IMR-90 (cell line): ENCODE results near the gene KCNQ1. TPM values are rescaled to one million over a fixed set of nuclear protein-coding genes. Genes with fewer than 3 reads are reported as not detected.

Experiments used
- ATAC-seq: fragments of 200-7000 bp; cut with Tn5 transposase; 2 replicates; pipeline ENCODE4 v1.9.1; 2020; ENCODE audit warnings: low read depth, mild to moderate bottlenecking, moderate library complexity
- BruUV-seq: library from RNA; stranded (reverse); fragments of 400-500 nt; replicated peaks from 2 replicates; lab custom pipeline; 2021; lab: Mats Ljungman, UMichigan
- CTCF ChIA-PET: fragments of 300-600 bp; formaldehyde crosslinking; extraction: SDS; loops from one replicate; lab custom pipeline; 2021; ENCODE audit warnings: antibody characterized with exemption; lab: Yijun Ruan, JAX
- POLR2A ChIA-PET: fragments of 300-600 bp; sonication (Branson Sonifier 250); formaldehyde crosslinking; loops from one replicate; lab custom pipeline; 2022; ENCODE audit warnings: antibody characterized with exemption; ENCODE audit not compliant: unreplicated experiment; lab: Charles Lee
- DNase-seq: peaks from one replicate; pipeline ENCODE4 v3.0.0; 2013
- H2AFZ ChIP-seq: replicated peaks from 2 replicates; pipeline ENCODE3; 2013; ENCODE audit warnings: low read length, mild to moderate bottlenecking; ENCODE audit not compliant: poor library complexity
- H2AK5ac ChIP-seq: 2 replicates; pipeline ENCODE4 v1.6.1; 2013; ENCODE audit warnings: low read depth, low read length, inconsistent platforms
- H2AK9ac ChIP-seq: replicated peaks from 2 replicates; pipeline ENCODE3; 2013; ENCODE audit warnings: mild to moderate bottlenecking, low read depth, low read length, moderate library complexity; ENCODE audit not compliant: poor library complexity
- H2BK120ac ChIP-seq: 2 replicates; pipeline ENCODE4 v1.6.1; 2013; ENCODE audit warnings: low read depth, low read length, inconsistent platforms
- H2BK15ac ChIP-seq: 3 replicates; pipeline ENCODE4 v1.6.1; 2013; ENCODE audit warnings: low read depth, low read length, inconsistent platforms
- H2BK20ac ChIP-seq: 2 replicates; pipeline ENCODE4 v1.6.1; 2013; ENCODE audit warnings: low read depth, mild to moderate bottlenecking, inconsistent platforms, low read length, moderate library complexity
- H2BK5ac ChIP-seq: 2 replicates; pipeline ENCODE4 v1.6.1; 2013; ENCODE audit warnings: mild to moderate bottlenecking, low read depth, low read length, inconsistent platforms; ENCODE audit not compliant: poor library complexity, severe bottlenecking
- H3K14ac ChIP-seq: replicated peaks from 2 replicates; pipeline ENCODE4 v1.6.1; 2013; ENCODE audit warnings: low read depth, low read length, inconsistent platforms
- H3K18ac ChIP-seq: 2 replicates; pipeline ENCODE4 v1.6.1; 2013; ENCODE audit warnings: low read depth, low read length, control low read depth
- H3K23ac ChIP-seq: 2 replicates; pipeline ENCODE4 v1.6.1; 2013; ENCODE audit warnings: low read depth, low read length, inconsistent platforms
- H3K27ac ChIP-seq: 2 replicates; pipeline ENCODE4 v1.5.1; 2013; ENCODE audit warnings: mild to moderate bottlenecking, control low read depth, low read length; ENCODE audit not compliant: insufficient read depth
- H3K27me3 ChIP-seq: 2 replicates; pipeline ENCODE4 v1.6.1; 2013; ENCODE audit warnings: low read length; ENCODE audit not compliant: control insufficient read depth, insufficient read depth
- H3K36me3 ChIP-seq: 2 replicates; pipeline ENCODE4 v1.6.1; 2013; ENCODE audit warnings: low read length, mixed read lengths; ENCODE audit not compliant: control insufficient read depth, insufficient read depth
- H3K4ac ChIP-seq: 2 replicates; pipeline ENCODE4 v1.6.1; 2013; ENCODE audit warnings: low read depth, low read length, inconsistent platforms
- H3K4me1 ChIP-seq: 2 replicates; pipeline ENCODE4 v1.6.1; 2013; ENCODE audit warnings: low read length, mixed read lengths; ENCODE audit not compliant: control insufficient read depth, insufficient read depth
- H3K4me2 ChIP-seq: 2 replicates; pipeline ENCODE4 v1.6.1; 2013; ENCODE audit warnings: low read depth, mild to moderate bottlenecking, control low read depth, low read length, moderate library complexity
- H3K4me3 ChIP-seq: 2 replicates; pipeline ENCODE4 v1.5.1; 2013; ENCODE audit warnings: low read depth, mild to moderate bottlenecking, control low read depth, low read length, moderate library complexity; ENCODE audit not compliant: insufficient read depth
- H3K56ac ChIP-seq: 2 replicates; pipeline ENCODE4 v1.6.1; 2013; ENCODE audit warnings: low read length, inconsistent platforms; ENCODE audit not compliant: insufficient read depth; ENCODE audit errors: extremely low read depth
- H3K79me1 ChIP-seq, 2 experiments: 2 replicates each; pipeline ENCODE4 v1.6.1; 2013; ENCODE audit warnings: low read length in 2 of 2, inconsistent platforms in 1 of 2, low read depth in 1 of 2
- H3K9ac ChIP-seq: 2 replicates; pipeline ENCODE4 v1.6.1; 2013; ENCODE audit warnings: low read depth, low read length, control low read depth
- H3K9me1 ChIP-seq: 2 replicates; pipeline ENCODE4 v1.6.1; 2013; ENCODE audit warnings: low read length, inconsistent platforms; ENCODE audit not compliant: insufficient read depth
- H3K9me3 ChIP-seq: 2 replicates; pipeline ENCODE4 v1.6.1; 2013; ENCODE audit warnings: low read length; ENCODE audit not compliant: control insufficient read depth, insufficient read depth
- H4K20me1 ChIP-seq: 2 replicates; pipeline ENCODE4 v1.6.1; 2013; ENCODE audit warnings: low read length, inconsistent platforms; ENCODE audit not compliant: insufficient read depth
- H4K5ac ChIP-seq: 2 replicates; pipeline ENCODE4 v1.6.1; 2013; ENCODE audit warnings: mild to moderate bottlenecking, low read depth, low read length, control low read depth
- H4K8ac ChIP-seq, 2 experiments: 2 replicates each; pipeline ENCODE4 v1.6.1; 2013; ENCODE audit warnings: low read depth in 2 of 2, low read length in 2 of 2, control low read depth in 1 of 2, inconsistent platforms in 1 of 2
- H4K91ac ChIP-seq: 2 replicates; pipeline ENCODE4 v1.6.1; 2013; ENCODE audit warnings: low read depth, low read length, inconsistent platforms; ENCODE audit not compliant: insufficient read depth
- BHLHE40 ChIP-seq: fragments of 150-350 bp; IDR thresholded peaks from 2 replicates; pipeline ENCODE4 v1.6.1; 2016; ENCODE audit warnings: mild to moderate bottlenecking, low read depth, low read length
- CEBPB ChIP-seq: IDR thresholded peaks from 2 replicates; pipeline ENCODE4 v1.6.1; 2012; ENCODE audit warnings: low read depth, low read length, improper control_type of control experiment
- CHD1 ChIP-seq: IDR thresholded peaks from 2 replicates; pipeline ENCODE4 v1.6.1; 2012; ENCODE audit warnings: low read depth, low read length, improper control_type of control experiment
- CTCF ChIP-seq: conservative IDR thresholded peaks from 2 replicates; pipeline ENCODE4 v1.5.1; 2012; ENCODE audit warnings: mild to moderate bottlenecking, low read depth, low read length, improper control_type of control experiment
- ELK1 ChIP-seq: fragments of 150-350 bp; IDR thresholded peaks from 2 replicates; pipeline ENCODE4 v1.6.1; 2016; ENCODE audit warnings: low read depth, mild to moderate bottlenecking, low read length, moderate library complexity, borderline replicate concordance
- FOS ChIP-seq: fragments of 150-350 bp; IDR thresholded peaks from 2 replicates; pipeline ENCODE4 v1.6.1; 2016; ENCODE audit warnings: low read depth, low read length
- MAFK ChIP-seq: IDR thresholded peaks from 2 replicates; pipeline ENCODE4 v1.6.1; 2012; ENCODE audit warnings: low read depth, low read length, improper control_type of control experiment
- MAZ ChIP-seq: IDR thresholded peaks from 2 replicates; pipeline ENCODE4 v1.6.1; 2012; ENCODE audit warnings: low read depth, mild to moderate bottlenecking, low read length, improper control_type of control experiment, moderate library complexity, borderline replicate concordance
- MXI1 ChIP-seq: IDR thresholded peaks from 2 replicates; pipeline ENCODE4 v1.6.1; 2012; ENCODE audit warnings: low read depth, mild to moderate bottlenecking, low read length, moderate library complexity, borderline replicate concordance
- NFE2L2 ChIP-seq: fragments of 150-350 bp; IDR thresholded peaks from 2 replicates; pipeline ENCODE4 v1.6.1; 2016; ENCODE audit warnings: low read depth, mild to moderate bottlenecking, low read length
- POLR2A ChIP-seq: IDR thresholded peaks from 2 replicates; pipeline ENCODE4 v1.6.1; 2012; ENCODE audit warnings: mild to moderate bottlenecking, low read depth, low read length
- RAD21 ChIP-seq: IDR thresholded peaks from 2 replicates; pipeline ENCODE4 v1.6.1; 2012; ENCODE audit warnings: low read length, improper control_type of control experiment
- RCOR1 ChIP-seq: IDR thresholded peaks from 2 replicates; pipeline ENCODE4 v1.6.1; 2012; ENCODE audit warnings: mild to moderate bottlenecking, low read length, improper control_type of control experiment; ENCODE audit not compliant: insufficient replicate concordance
- RFX5 ChIP-seq: IDR thresholded peaks from 2 replicates; pipeline ENCODE4 v1.8.0; 2012; ENCODE audit warnings: low read depth, mild to moderate bottlenecking, low read length, moderate library complexity
- SMC3 ChIP-seq: fragments of 150-350 bp; IDR thresholded peaks from 2 replicates; pipeline ENCODE4 v1.6.1; 2016; ENCODE audit warnings: low read depth, mild to moderate bottlenecking, antibody characterized with exemption, low read length, moderate library complexity
- USF2 ChIP-seq: fragments of 150-350 bp; IDR thresholded peaks from 2 replicates; pipeline ENCODE4 v1.6.1; 2017; ENCODE audit warnings: mild to moderate bottlenecking, antibody characterized with exemption, low read length, low read depth
- WGBS, 2 experiments: methylation state at CpG; one replicate each; pipeline versions ENCODE4 v1.1.5 to v1.1.7; 2013; ENCODE audit warnings: missing lambda C conversion rate in 2 of 2; ENCODE audit not compliant: insufficient read length in 1 of 2; ENCODE audit errors: extremely low coverage in 2 of 2; 5-methylcytosine and 5-hydroxymethylcytosine counted together
- dilution Hi-C: fragments of 300-500 bp; cut with HindIII; formaldehyde crosslinking; loops from one replicate; pipeline ENCODE4 v1.14.3; 2018; ENCODE audit warnings: low sequenced_read_pairs; ENCODE audit not compliant: unreplicated experiment
- in situ Hi-C: fragments of 300-500 bp; cut with MboI; formaldehyde crosslinking; loops from 3 replicates; pipeline ENCODE4 v1.14.3; 2019; ENCODE audit warnings: low sequenced_read_pairs, inconsistent platforms, mixed read lengths
- intact Hi-C: fragments of 100-400 bp; cut with micrococcal nuclease; formaldehyde crosslinking; loops from 2 replicates; pipeline ENCODE4 v1.10.0; 2022
- polyA plus RNA-seq, 3 experiments: library from polyadenylated mRNA; depleted of rRNA; stranded (reverse); fragments of >200 nt; gene quantifications; 2 replicates each; pipeline ENCODE4 v1.2.3, GENCODE V29; 2012; ENCODE audit warnings: low replicate concordance in 1 of 3
- total RNA-seq: library from RNA; depleted of rRNA; stranded (reverse); fragments of >200 nt; gene quantifications from 2 replicates; pipeline ENCODE4 v1.2.3, GENCODE V29; 2012

The KCNQ1 gene
- total and polyA plus RNA-seq, 2 of the 4 experiments (the other 2 are of a cell fraction), result 0.07 TPM; not detected in 1

- no peak for TF ChIP-seq BHLHE40
- TF ChIP-seq CHD1, result no peak
- TF ChIP-seq CEBPB, result no peak
- no peak for TF ChIP-seq RCOR1
- no peak for TF ChIP-seq NFE2L2
- no peak for TF ChIP-seq MXI1
- TF ChIP-seq RAD21, result no peak
- TF ChIP-seq MAZ, result no peak
- no peak for TF ChIP-seq RFX5
- TF ChIP-seq FOS, result no peak
- no peak for TF ChIP-seq POLR2A
- no peak for TF ChIP-seq ELK1
- no peak for TF ChIP-seq USF2
- no peak for TF ChIP-seq SMC3
- no peak for TF ChIP-seq MAFK
- TF ChIP-seq CTCF, result no peak
- Histone ChIP-seq H3K56ac (no peak overlapping the region), H2BK5ac (no peak overlapping the region), H3K9ac (no peak overlapping the region), H3K4me1 (no peaks in the 10 kb centered on the region), H4K91ac (no peak overlapping the region), H3K4ac (no peak overlapping the region), H3K9me1 (no peaks in the 10 kb centered on the region), H3K4me3 (no peak overlapping the region), H3K36me3 (no peaks in the 10 kb centered on the region), H4K8ac (no peak overlapping the region), H3K27ac (no peak overlapping the region), H3K4me2 (no peak overlapping the region), H3K18ac (no peak overlapping the region), H3K9me3 (no peaks in the 10 kb centered on the region), H2BK120ac (no peak overlapping the region), H2AFZ (no peak overlapping the region), H3K23ac (no peak overlapping the region), H2AK9ac (no peak overlapping the region), H2BK20ac (no peak overlapping the region), H2BK15ac (no peak overlapping the region), H3K14ac (no peak overlapping the region), H3K27me3 (peaks cover 32% of the 10 kb centered on the region), H3K79me1 (no peaks in the 10 kb centered on the region), H4K20me1 (no peaks in the 10 kb centered on the region), H4K5ac (no peak overlapping the region), H2AK5ac (no peak overlapping the region)
- no peak for ATAC-seq
- DNase-seq, result no peak
- no TSS peak for BruUV-seq
- intact Hi-C loops, result no loop called here
- CTCF ChIA-PET, result interaction anchor here (0.7 to 1.2 kb wide), 2 partner anchors 12 to 360 kb away, joined by 3 to 6 read pairs; no protein-coding TSS in a partner anchor
- WGBS, 2 experiments, result no CpG with 5 or more reads among the region's 2 CpGs
- dilution Hi-C loops, result no loop called here
- in situ Hi-C loops, result loop anchor here (10.0 kb wide), 1 partner anchor 85 kb away; no protein-coding TSS in a partner anchor
- POLR2A ChIA-PET, result no interaction called here
These were observed 74.7 kb downstream of the KCNQ1 start for GRCh38 chr11:2519517-2519861.
